ENCODE measurements around the gene RANBP17.

RANBP17 gene

DNA sequence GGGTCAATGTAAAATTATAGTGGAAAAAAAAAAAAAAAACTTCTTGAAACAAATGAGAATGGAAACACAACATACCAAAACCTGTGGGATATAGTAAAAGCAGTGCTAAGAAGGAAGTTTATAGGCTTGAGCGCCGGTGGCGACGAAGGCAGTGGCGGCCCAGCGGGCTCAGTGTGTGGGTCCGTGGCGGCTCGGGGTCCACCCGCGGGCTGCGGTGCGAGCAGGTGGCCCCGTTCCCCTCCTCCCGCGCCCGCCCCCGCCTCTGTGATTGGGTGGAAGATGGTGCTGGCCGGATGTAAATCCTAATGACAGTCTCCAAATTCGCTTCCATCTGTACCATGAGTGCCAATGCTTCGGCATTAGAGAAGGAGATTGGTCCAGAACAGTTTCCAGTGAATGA lies 389.7 kb downstream of the RANBP17 start:
- H3K9me2 ChIP-seq (replicated peaks; ENCODE audit: control insufficient read depth, low read length): no peaks in the 10 kb centered on the region
- H3K4me1 ChIP-seq (ENCODE audit: control insufficient read depth, low read length): no peaks in the 10 kb centered on the region
- no peaks in the 10 kb centered on the region for H3F3A ChIP-seq (ENCODE audit: control insufficient read depth, insufficient read depth)
- peaks cover 3% of the 10 kb centered on the region; the same call in 1 of the 2 replicates for H3K9me3 ChIP-seq (ENCODE audit: control insufficient read depth, insufficient read depth, low read length)
- no peak overlapping the region for H3K4me2 ChIP-seq (ENCODE audit: low read length)
- H3K27me3 ChIP-seq (ENCODE audit: control insufficient read depth, low read length): no peaks in the 10 kb centered on the region
- H3K27ac ChIP-seq (ENCODE audit: low read depth, low read length): no peak overlapping the region
- H3K36me3 ChIP-seq (ENCODE audit: control insufficient read depth, low read length): no peaks in the 10 kb centered on the region
- no peak overlapping the region for H3K4me3 ChIP-seq (ENCODE audit: low read length)
- no peaks in the 10 kb centered on the region for H4K20me1 ChIP-seq (ENCODE audit: control insufficient read depth, insufficient read depth, low read depth, low read length)
- H3K79me2 ChIP-seq (ENCODE audit: control insufficient read depth, low read length): no peaks in the 10 kb centered on the region
- TF ChIP-seq, protein P1, sequence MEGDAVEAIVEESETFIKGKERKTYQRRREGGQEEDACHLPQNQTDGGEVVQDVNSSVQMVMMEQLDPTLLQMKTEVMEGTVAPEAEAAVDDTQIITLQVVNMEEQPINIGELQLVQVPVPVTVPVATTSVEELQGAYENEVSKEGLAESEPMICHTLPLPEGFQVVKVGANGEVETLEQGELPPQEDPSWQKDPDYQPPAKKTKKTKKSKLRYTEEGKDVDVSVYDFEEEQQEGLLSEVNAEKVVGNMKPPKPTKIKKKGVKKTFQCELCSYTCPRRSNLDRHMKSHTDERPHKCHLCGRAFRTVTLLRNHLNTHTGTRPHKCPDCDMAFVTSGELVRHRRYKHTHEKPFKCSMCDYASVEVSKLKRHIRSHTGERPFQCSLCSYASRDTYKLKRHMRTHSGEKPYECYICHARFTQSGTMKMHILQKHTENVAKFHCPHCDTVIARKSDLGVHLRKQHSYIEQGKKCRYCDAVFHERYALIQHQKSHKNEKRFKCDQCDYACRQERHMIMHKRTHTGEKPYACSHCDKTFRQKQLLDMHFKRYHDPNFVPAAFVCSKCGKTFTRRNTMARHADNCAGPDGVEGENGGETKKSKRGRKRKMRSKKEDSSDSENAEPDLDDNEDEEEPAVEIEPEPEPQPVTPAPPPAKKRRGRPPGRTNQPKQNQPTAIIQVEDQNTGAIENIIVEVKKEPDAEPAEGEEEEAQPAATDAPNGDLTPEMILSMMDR (IDR thresholded peaks at IDR 0.05; ENCODE audit: low read depth, low read length, poor library complexity, severe bottlenecking): no peak
- TF ChIP-seq EZH2phosphoT487 (IDR thresholded peaks at IDR 0.05; ENCODE audit: borderline replicate concordance, low read length): no peak

DNA sequence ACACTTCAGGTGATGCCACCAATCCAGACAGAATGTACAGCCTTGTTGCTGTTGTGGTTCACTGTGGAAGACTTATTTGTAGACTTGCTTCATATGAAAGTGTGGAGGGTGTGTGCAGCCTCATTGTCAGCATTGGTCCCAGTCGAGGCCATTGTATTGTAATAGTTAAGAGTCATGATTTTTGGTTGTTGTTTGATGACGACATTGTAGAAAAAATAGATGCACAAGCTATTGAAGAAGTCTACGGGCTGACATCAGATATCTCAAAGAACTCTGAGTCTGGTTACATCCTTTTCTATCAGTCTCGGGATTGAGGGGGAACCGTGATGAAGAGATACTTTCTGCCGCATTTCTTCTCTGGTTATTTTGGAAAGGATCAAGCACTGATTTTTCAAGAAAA lies 390.9 kb downstream of the RANBP17 start:
- H3K27ac ChIP-seq (ENCODE audit: low read depth, low read length): no peak overlapping the region
- no peaks in the 10 kb centered on the region for H3K79me2 ChIP-seq (ENCODE audit: control insufficient read depth, low read length)
- peaks cover 3% of the 10 kb centered on the region; the same call in 1 of the 2 replicates for H3K9me3 ChIP-seq (ENCODE audit: control insufficient read depth, insufficient read depth, low read length)
- no peaks in the 10 kb centered on the region for H3K4me1 ChIP-seq (ENCODE audit: control insufficient read depth, low read length)
- H3K36me3 ChIP-seq (ENCODE audit: control insufficient read depth, low read length): no peaks in the 10 kb centered on the region
- no peaks in the 10 kb centered on the region for H3K27me3 ChIP-seq (ENCODE audit: control insufficient read depth, low read length)
- H4K20me1 ChIP-seq (ENCODE audit: control insufficient read depth, insufficient read depth, low read depth, low read length): no peaks in the 10 kb centered on the region
- H3F3A ChIP-seq (ENCODE audit: control insufficient read depth, insufficient read depth): no peaks in the 10 kb centered on the region
- no peak overlapping the region for H3K4me3 ChIP-seq (ENCODE audit: low read length)
- TF ChIP-seq, protein P1 (IDR thresholded peaks at IDR 0.05; ENCODE audit: low read depth, low read length, poor library complexity, severe bottlenecking): no peak
- no peak for TF ChIP-seq EZH2phosphoT487 (IDR thresholded peaks at IDR 0.05; ENCODE audit: borderline replicate concordance, low read length)
- H3K9me2 ChIP-seq (replicated peaks; ENCODE audit: control insufficient read depth, low read length): no peaks in the 10 kb centered on the region
- H3K4me2 ChIP-seq (ENCODE audit: low read length): no peak overlapping the region

DNA sequence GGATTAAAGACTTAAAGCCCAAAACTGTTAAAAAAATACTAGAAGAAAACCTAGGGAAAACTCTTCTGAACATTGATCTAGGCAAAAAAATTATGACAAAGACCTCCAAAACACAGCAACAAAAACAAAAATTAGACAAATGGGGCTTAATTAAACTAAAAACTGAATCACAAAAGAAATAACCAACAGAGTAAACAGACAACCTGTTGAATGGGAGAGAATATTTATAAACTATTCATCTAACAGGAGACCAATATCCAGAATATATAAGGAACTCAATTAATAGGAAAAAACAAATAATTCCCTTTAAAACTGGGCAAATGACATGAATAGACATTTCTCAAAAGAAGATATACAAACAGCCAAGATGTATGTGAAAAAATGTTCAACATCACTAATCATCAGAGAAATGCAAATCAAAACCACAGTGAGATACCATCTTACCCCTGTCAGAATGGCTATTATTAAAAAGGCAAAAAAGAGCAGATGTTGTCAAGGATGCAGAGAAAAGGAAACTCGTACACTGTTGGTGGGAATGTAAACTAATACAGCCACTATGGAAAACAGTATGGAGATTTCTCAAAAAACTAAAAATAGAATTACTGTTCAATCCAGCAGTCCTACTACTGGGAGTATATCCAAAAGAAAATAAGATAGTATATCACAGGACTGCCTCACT lies 397.1 kb downstream of the RANBP17 start:
- no peaks in the 10 kb centered on the region for H3K36me3 ChIP-seq (ENCODE audit: control insufficient read depth, low read length)
- H3K9me2 ChIP-seq (replicated peaks; ENCODE audit: control insufficient read depth, low read length): no peaks in the 10 kb centered on the region
- no peak overlapping the region for H3K4me2 ChIP-seq (ENCODE audit: low read length)
- H3F3A ChIP-seq (ENCODE audit: control insufficient read depth, insufficient read depth): no peaks in the 10 kb centered on the region
- no peak for TF ChIP-seq EZH2phosphoT487 (IDR thresholded peaks at IDR 0.05; ENCODE audit: borderline replicate concordance, low read length)
- TF ChIP-seq, protein P1 (IDR thresholded peaks at IDR 0.05; ENCODE audit: low read depth, low read length, poor library complexity, severe bottlenecking): no peak
- H3K79me2 ChIP-seq (ENCODE audit: control insufficient read depth, low read length): no peaks in the 10 kb centered on the region
- peaks cover 7% of the 10 kb centered on the region for H3K4me1 ChIP-seq (ENCODE audit: control insufficient read depth, low read length)
- H3K27ac ChIP-seq (ENCODE audit: low read depth, low read length): no peak overlapping the region
- no peak overlapping the region for H3K4me3 ChIP-seq (ENCODE audit: low read length)
- peaks cover 8% of the 10 kb centered on the region; the same call in 1 of the 2 replicates for H3K27me3 ChIP-seq (ENCODE audit: control insufficient read depth, low read length)
- no peaks in the 10 kb centered on the region for H4K20me1 ChIP-seq (ENCODE audit: control insufficient read depth, insufficient read depth, low read depth, low read length)
- H3K9me3 ChIP-seq (ENCODE audit: control insufficient read depth, insufficient read depth, low read length): no peaks in the 10 kb centered on the region

Data from DOHH2 (cell line).